Activated CD4-positive, alpha-beta T cell treated with anti-CD3 and anti-CD28 coated beads, Interleukin-2, amount 50 U/mL, for 24 hours (primary cell): ENCODE results near the gene WNT3A.

ENCODE experiments used
- DNase-seq, 2 donors: peaks; one replicate each; pipeline ENCODE4 v3.0.0-alpha.2; 2020; ENCODE audit warnings: low read depth in 1 of 2, low spot score in 1 of 2

WNT3A gene

DNA sequence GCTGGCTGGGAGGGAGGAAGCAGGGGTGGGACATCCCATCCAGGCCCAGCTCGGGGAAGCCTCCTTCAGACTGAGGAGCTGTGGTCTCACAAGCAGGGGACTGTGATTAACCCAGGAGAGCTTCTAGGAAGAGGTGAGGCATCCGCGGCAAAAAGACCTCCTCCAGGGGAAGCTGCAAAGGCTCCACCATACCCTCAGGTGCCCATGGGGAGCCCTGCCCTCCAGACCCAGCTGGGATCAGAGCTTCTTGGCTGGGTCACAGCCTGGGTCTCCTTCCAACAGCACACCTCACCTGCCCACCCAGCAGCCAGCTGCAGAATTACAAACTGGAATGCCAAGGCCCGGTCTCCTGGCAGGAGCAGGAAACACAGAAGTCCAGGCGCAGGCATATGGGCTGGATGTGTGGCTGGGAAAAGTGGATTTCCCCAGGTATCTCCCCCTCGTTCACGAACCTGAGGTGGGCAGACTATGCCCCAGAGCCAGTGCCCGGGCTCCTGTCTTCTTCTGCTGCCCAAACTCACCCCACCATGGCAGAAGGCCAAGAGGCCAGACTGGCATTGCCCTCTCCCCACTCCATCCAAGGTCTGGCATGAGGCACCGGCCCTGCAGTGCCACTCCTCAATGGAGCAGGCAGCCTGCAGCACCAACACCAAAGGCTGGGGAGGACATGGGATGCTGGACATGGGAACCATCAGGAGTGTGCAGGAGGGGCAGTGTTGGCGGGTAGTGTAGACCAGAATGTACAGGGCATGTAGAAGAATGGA, 60.3 kb downstream of the WNT3A start:
- DNase-seq: no peak

DNA sequence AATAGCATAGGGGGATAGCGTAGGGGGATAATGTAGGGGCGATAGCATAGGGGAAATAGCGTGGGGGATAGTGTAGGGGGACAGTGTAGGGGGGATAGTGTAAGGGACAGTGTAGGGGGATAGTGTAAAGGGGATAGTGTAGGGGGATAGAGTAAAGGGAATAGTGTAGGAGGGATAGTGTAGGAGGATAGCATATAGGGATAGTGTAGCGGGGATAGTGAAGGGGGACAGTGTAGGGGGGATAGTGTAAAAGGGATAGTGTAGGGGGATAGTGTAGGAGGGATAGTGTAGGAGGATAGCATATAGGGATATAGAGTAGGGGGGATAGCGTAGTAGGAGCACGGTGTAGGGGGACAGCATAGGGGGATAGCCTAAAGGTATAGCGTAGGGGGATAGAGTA, 61.6 kb downstream of the WNT3A start:
- DNase-seq: no peak

DNA sequence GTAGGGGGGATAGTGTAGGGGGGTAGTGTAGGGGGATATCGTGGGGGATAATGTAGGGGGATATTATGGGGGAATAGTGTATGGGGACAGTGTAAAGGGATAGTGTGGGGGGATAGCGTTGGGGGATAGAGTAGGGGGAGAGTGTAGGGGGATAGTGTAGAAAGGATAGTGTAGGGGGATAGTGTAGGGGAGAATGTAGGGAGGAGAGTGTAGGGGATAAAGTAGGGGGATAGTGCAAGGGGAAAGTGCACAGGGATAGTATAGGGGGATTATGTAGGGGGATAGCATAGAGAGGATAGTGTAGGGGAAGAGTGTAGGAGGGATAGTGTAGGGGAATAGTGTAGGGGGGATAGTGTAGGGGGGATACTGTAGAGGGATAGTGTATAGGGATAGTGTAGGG, 63.4 kb downstream of the WNT3A start:
- DNase-seq: no peak

DNA sequence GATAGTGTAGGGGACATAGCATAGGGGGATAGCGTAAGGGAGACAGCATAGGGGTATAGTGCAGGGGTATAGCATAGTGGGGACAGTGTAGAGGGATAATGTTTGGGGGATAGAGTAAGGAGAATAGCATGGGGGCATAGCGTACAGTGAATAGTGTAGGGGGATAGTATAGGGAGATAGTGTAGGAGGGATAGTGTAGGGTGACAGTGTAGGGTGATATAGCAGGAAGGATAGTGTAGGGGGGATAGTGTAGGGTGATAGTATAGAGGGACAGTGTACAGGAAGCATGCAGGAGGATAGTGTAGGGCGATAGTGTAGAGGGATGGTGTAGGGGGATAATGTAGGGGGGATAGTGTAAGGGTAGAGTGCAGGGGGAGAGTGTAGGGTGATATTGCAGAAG, 64.1 kb downstream of the WNT3A start:
- DNase-seq: no peak

DNA sequence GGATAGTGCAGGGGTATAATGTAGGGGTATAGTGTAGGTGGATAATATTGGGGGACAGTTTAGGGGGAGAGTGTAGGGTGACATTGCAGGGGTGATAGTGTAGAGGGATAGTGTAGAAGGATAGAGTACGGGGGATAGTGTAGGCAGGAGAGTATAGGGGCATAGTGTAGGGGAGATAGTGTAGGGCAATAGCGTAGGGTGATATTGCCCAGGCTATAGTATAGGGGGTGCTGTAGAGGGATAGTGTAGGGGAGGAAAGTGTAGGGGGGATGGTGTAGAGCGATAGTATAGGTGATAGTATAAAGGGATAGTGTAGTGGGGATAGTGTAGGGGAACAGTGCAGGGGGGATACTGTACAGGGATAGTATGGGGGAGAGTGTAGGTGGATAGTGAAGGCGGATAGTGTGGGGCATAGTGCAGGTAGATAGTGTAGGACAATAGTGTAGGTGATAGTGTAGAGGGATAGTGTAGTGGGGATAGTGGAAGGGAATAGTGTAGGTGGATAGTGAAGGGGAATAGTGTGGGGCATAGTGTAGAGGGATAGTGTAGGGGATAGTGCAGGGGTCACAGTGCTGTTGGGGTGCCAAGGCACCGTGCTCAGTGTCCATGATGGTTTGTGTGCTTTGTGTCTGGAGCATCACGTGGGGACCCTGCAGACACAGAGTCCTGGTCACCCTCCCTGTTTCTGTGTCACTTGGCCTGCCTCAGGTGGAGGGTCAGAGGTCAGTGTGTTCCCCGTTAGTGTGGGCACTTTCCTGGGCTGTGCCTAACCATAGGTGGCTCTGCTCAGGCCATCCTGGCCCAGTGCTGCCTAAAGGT, 65.2 kb downstream of the WNT3A start:
- no peak for DNase-seq

DNA sequence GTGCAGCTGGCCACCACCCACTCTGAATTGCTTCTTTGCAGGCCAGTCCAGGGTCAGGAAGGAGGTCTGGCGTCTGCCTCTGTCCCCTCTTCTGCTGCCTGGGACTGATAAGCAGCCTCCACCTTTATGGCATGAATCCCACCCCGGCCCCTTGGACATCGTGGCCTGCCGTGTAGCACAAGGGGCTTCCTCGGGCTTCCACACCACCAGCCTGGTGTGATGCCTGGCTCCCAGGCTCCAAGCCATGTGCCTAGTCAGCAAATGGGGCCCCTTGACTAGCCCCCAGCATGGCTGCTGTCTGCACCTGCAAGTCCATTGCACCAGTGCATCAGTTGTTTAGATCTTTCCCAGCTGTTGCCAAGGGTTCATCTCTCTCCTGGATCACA, 65.9 kb downstream of the WNT3A start:
- no peak for DNase-seq

DNA sequence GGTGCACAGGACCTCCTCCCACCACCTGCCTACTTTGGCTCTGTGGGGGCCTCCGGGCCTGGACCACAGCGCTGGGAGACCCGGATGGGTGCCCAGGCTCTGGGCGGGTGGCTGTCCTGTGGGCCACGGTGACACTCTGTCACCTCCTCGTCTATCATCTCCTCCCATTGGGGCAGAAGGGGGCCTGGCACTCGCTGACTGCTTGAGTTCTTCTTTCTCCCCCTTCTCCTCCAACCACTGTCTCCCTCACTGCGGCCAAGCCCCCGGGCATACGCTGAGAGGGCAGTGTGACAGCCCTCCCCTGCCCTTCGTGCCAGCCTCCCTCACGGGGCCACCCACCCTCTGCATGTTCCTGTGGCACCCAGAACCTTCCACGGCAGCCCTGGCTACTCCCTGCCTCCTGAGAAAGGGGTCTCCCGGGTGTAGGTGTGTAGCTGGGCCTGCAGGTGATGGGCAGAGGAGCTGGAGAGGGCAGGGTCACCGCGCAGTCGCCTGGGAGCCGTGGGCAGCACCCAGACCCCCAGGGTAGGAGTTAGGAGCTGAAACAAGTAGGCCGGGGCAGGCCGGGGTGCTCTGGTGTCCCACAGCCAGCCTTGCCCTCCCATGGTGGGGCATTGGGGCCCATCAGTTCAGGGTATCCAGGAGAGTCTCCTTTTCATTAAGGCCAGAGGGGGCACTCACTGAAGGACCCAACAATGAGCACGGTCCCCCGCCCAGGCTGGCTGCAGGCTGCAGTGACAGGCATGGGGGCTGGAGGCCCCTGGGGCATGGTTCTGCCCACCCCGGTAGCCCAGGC, 66.5 kb downstream of the WNT3A start:
- DNase-seq: no peak

DNA sequence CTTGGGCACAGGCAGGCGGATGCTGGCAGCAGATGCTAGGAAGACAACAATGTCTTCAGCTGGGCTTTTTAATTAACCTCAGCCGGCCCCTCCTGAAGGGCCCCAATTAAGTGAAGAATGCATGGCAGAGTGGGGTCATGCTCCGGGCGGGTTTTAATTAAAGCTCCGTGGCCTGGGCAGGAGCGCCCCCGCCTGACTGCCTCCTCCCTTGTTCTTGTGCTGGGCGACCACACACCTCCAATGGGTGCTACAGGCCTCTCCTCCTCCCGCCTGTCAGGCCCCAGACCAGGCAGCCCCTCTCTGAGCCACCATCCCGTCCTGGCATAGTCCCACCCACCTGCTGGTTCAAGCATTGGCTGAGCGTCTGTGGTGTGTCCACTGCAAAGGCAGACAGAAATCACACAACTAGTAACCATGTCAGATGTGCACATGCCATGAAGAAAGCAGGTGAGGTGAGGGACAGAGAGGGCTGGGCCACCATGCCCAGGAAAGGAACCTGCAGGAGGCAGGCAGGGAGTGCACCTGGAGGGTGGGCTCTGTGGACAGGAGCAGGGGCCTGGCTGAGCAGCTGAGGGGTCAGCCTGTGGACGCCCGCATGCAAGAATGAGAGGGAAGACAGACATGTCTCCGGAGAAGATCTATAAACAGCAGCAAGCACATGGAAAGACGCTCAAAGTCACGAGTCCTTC, 67.2 kb downstream of the WNT3A start:
- DNase-seq: no peak

DNA sequence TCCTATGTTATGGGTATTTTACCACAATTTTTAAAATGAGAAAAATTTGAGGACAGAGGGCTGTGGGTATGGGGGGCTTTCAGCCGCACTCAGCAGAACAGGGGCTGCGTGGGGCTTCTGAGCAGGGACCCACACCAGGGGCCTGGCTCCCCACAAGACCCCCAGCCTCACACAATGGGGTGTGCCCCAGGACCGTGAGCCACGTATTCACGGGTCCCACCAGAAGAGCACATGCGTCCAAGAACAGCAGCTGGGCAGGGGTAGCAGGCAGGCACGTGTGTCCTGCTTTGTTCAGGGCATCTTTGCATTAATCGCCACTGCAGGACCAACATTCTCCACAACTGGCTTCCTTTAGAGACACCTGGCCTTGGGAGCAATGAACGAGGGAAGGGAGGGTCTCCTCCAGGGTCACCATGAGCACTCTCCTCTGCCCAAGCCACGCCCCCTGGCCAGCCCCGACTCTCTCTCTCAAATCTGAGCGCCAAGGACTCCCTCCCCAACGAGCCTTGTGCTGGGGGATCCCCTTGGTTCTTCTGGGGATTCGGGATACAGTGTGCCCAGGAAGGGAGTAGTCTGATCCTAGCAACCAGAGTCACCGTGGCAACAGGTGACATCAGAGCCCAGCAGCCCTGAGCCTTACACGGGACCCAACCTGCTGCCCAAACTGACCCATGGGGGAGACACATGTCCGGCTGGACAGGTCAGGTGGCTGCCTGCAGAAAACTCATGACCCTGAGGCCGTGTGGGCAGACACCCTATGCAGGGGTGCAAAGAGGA, 68.3 kb downstream of the WNT3A start:
- DNase-seq: no peak

DNA sequence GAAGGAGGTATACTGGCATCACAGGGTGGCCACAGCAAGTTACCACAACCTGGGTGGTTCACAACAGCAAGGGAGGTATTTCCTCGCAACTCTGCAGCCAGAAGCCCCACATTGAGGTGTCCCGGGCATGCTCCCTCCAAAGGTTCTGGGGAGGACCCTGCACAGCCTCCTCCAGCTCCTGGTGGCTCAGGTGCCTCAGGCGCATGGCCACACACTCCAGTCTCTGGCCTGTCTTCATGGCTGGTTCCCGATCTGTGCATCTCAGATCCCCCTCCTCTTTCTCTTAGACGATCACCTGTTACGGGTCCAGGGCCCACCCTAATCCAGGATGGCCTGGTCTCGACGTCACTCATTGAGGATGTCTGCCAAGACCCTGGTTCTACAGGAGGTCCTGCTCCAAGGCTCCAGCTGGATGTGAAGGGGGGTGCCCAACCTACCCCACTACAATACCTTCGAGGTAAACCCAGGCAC, 69.0 kb downstream of the WNT3A start:
- no peak for DNase-seq

DNA sequence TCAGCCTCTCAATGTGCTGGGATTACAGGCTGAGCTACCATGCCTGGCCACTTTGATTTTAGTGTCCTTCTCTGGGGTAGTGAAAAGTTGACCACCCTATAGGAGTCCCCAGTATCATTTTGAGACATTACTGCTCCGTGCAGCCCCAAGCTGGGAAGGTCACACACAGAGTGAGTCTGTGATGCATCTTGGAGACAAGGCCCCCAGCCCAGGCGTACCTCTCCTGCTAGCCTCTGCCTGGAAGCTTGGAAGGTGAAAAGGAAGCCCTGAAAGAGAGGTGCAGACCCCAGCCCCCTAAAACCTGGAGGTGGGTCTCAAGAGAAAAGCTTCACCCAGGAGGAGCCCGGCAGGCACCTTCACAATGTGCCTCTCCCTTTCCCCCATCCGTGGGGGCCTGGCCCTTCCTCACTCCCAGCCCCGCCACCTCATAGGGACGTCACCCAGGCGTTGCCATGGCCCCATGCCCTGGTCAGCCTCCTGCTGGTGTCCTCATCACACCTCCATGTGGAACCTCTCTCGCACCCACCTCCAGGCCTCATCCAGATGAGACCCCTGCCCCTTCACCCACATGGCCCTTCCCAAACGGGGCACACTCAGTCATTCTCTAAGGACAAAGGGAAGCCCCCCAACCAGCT, 70.1 kb downstream of the WNT3A start:
- DNase-seq: no peak

DNA sequence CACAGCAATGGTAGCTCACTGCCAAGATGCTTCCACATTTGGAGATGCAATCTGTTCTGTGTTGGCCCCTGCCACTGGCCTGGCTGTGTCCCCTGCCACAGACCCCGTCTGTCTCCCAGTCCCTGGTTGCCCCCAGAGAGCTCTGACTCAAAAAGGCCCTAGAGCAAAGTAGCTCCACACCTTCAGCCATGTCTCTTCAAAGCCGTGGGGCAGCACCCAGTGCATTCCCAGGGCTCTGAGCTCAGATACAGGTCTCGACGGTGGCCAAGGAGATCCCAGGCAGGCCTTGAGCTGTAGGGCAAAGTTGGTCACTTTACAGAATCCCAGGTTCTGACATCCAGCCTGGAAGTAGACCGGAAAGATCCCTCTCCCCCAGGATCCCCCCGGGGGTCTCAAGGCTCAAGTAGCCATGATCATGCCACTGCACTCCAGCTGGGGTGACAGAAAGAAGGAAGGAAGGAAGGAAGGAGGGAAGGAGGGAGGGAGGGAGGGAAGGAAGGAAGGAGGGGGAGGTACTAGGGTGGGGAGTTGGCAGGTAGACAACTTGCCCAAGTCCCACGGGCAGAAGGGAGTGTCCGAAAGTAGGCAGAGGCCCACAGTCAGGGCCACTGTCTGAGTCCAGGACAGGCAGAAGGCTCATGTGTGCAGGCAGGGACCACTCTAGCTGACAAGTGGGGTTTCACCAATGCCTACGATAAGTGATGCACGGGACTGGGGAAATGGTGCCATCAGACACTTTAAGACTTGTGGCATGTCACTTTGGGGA, 71.0 kb downstream of the WNT3A start:
- DNase-seq: no peak

DNA sequence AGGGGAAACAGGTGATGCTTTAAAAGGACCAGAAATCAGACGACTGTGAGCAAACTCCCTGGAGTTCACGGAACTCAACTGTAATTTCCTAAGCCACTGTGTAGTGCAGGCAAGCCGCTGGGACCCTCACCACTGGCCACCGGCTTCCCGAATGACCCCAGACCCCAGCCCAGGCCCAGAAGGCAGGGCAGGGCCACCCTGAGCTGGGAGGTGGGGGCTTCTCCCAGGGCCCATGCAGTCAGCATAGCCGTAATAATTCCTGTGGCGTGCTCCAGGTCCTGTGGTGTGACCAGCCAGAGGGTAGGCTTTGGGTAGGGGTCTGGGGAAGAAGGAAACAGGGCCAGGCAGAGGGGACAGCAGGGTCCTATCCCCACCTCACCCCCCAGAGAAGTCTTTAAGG, 72.2 kb downstream of the WNT3A start:
- no peak for DNase-seq

DNA sequence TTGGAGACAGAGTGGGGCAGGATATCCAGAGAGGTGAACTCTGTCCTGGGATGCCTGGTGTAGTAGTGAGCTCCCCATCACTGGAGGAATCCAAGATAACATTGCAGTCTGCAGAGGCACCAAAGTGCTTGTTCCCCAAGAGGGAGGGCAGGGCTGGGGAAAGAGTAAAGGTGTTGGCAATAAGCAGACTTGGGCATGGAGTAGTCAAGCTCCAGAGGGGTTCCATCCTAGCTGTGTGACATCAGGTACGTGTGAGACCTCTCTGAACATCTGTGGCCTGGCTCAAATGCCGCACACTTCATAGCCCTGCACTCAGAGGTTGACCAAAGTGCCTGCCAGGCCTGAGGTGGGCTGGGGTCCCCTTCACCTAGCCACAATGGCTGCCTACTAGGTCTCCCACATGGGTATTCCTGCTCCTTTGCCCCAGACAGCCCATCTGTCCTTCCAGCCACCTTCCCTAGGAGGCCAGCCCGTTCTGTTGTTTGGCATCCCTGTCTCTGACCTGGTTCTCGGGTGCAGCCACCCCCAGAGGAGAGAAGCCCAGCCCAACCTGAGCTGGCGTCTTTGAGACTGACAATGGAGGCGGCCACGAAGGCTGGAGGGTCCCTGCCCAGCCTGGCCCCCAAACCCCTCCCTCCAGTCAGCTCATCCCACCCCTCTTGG, 72.9 kb downstream of the WNT3A start:
- DNase-seq: no peak

DNA sequence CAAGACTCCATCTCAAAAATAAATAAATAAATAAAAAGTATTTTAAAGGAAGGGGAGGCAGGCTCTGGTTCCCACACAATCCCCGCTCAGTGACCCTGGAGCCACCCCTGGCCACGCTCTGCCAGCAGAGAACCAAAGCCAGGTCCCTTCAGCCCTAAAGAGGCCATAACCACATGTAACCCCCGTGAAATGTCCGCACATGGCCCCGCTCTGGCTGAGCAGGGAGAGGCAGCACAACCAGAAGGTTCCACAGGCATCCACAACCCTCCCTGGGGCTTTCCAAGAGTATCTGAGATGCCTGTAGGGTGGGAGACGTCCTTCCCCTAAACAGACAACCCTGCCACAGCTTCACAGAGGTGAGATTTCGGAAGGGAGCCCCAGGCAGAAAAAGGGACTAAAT, 74.3 kb downstream of the WNT3A start:
- DNase-seq: no peak

DNA sequence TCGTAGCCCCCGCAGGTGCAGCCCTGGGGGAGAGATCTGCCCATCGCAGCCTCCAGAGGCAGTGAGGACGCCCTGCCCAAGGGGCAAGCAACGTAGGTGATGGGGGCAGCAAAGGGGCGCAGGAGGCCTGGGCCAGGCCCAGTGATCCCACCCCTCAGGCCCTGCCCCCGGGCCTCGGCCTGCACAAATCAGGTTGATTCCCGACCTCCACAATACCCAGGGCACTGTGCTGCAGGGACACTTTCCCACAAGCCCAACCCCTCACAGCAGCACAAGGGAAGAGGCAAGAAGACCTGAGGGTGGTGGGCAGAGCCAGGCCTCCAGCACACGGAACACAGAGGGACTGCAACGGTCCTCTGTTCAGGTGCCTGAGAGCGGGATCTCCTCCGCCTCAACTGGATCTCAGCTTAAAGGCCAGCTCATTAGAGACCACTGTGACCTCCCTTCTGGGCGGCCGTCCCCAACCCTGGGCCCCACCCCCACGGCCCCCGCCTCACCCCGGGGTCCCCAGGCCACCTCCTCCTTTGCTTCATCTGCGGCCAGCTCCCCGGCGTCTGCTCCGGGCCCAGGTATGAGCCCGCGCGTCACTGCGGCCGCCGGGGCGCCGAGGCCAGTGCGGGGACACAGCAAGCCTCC, 74.9 kb downstream of the WNT3A start:
- DNase-seq: no peak

DNA sequence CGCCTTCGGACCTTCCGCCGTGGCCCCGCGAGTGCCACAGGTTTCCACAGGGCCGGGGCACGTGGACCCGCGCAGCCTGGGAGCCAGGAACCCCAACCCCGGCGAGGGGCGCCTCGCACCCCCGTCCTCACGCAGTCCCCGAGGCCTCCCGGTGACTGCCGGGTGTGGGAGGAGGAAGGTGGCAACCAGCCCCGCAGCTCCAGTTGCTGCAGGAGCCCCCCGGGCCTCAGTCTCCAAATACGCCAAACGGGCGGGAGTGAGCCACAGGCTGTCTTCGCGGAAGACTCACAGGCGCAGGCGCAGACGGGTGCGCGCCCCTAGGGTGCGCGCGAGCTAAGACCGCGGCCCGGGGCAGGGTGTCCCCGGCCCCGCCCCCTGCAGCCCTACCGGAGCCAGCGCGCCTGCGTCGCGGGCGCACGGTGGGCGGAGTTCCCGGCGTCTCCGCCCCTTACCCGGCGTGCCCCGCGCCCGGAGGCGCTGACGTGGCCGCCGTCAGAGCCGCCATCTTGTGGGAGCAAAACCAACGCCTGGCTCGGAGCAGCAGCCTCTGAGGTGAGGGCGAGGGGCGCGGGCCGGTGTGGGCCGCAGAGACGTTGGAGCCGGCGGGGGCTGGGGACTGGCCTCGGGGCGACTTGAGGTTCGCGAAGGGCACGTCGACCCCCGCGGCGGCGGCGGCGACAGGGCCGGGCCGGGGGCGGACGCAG, 75.6 kb downstream of the WNT3A start, which contains the start of gene ARF1:
Gene ARF1, plus strand, starts transcription at position 495 of the 704 bp plus-strand sequence. CDS start 14,407 bp downstream, outside the sequence.
- DNase-seq: peak; percentile 83 to 86
